OCI-LY1 (cell line): ENCODE results near the gene ERG.

ENCODE experiments used
- H2AFZ ChIP-seq: fragments of 200-600 bp; sonication (generic), shearing (Covaris generic); 2 replicates; pipeline ENCODE4 v1.6.0; 2014; ENCODE audit warnings: antibody characterized with exemption, mild to moderate bottlenecking, low read length
- H3F3A ChIP-seq: fragments of 200-600 bp; sonication (generic), shearing (Covaris generic); 2 replicates; pipeline ENCODE4 v1.6.0; 2014; ENCODE audit warnings: mild to moderate bottlenecking, antibody characterized with exemption, low read length, moderate library complexity; ENCODE audit not compliant: insufficient read depth
- H3K27ac ChIP-seq: fragments of 200-600 bp; sonication (generic); 2 replicates; pipeline ENCODE4 v1.5.1; 2014; ENCODE audit warnings: low read length, mixed run types, mild to moderate bottlenecking, low read depth; ENCODE audit not compliant: poor library complexity, severe bottlenecking
- H3K27me3 ChIP-seq: fragments of 200-600 bp; sonication (generic); 2 replicates; pipeline ENCODE4 v1.6.0; 2014; ENCODE audit warnings: antibody characterized with exemption, mild to moderate bottlenecking, low read length, moderate library complexity; ENCODE audit not compliant: insufficient read depth
- H3K36me3 ChIP-seq: fragments of 200-600 bp; sonication (generic); 2 replicates; pipeline ENCODE4 v1.6.1; 2014; ENCODE audit warnings: mild to moderate bottlenecking, antibody characterized with exemption, low read length, moderate library complexity, mixed read lengths; ENCODE audit not compliant: insufficient read depth
- H3K4me1 ChIP-seq: fragments of 200-600 bp; sonication (generic); 2 replicates; pipeline ENCODE4 v1.5.1; 2014; ENCODE audit warnings: mild to moderate bottlenecking, low read length, moderate library complexity; ENCODE audit not compliant: insufficient read depth, severe bottlenecking
- H3K4me2 ChIP-seq: fragments of 200-600 bp; sonication (generic), shearing (Covaris generic); 2 replicates; pipeline ENCODE4 v1.6.1; 2014; ENCODE audit warnings: low read length
- H3K4me3 ChIP-seq: fragments of 200-600 bp; sonication (generic); 2 replicates; pipeline ENCODE4 v1.5.1; 2014; ENCODE audit warnings: low read length, low read depth, mild to moderate bottlenecking, mixed read lengths; ENCODE audit not compliant: poor library complexity, severe bottlenecking
- H3K79me2 ChIP-seq: fragments of 200-600 bp; shearing (Covaris generic); 2 replicates; pipeline ENCODE4 v1.6.1; 2016; ENCODE audit warnings: mixed run types, low read length, mixed read lengths; ENCODE audit not compliant: insufficient read depth
- H3K9ac ChIP-seq: fragments of 200-600 bp; sonication (generic), shearing (Covaris generic); 2 replicates; pipeline ENCODE4 v1.6.1; 2014; ENCODE audit warnings: mild to moderate bottlenecking, low read length, mixed read lengths
- H3K9me2 ChIP-seq: fragments of 200-600 bp; sonication (generic), shearing (Covaris generic); 2 replicates; pipeline ENCODE4 v1.6.1; 2014; ENCODE audit warnings: low read depth, mild to moderate bottlenecking, low read length, mixed read lengths
- H3K9me3 ChIP-seq: fragments of 200-600 bp; shearing (Covaris generic); 2 replicates; pipeline ENCODE4 v1.6.1; 2014; ENCODE audit warnings: low read length, mixed read lengths
- H4K20me1 ChIP-seq: fragments of 200-600 bp; sonication (generic), shearing (Covaris generic); 2 replicates; pipeline ENCODE4 v1.6.0; 2016; ENCODE audit warnings: mild to moderate bottlenecking, low read length; ENCODE audit not compliant: insufficient read depth
- CTCF ChIP-seq: fragments of 200-600 bp; sonication (generic), shearing (Covaris generic); IDR thresholded peaks from 2 replicates; pipeline ENCODE4 v1.5.1; 2017; ENCODE audit warnings: mild to moderate bottlenecking, antibody characterized with exemption, low read length, moderate library complexity, mixed read lengths
- EZH2 ChIP-seq: fragments of 200-600 bp; sonication (generic), shearing (Covaris generic); IDR thresholded peaks from 2 replicates; pipeline ENCODE4 v1.8.0; 2017; ENCODE audit warnings: borderline replicate concordance, mixed run types, mild to moderate bottlenecking, antibody characterized with exemption, low read length, moderate library complexity, mixed read lengths

Gene ERG

GRCh38 chr21:38413958-38414548 is 84.2 kb downstream of the ERG start:
- no peaks in the 10 kb centered on the region for H3K27me3 ChIP-seq

GRCh38 chr21:38410466-38410865 is 87.8 kb downstream of the ERG start:
- Histone ChIP-seq H3F3A (no peaks in the 10 kb centered on the region; the same call in 1 of the 2 replicates), H3K4me1 (no peaks in the 10 kb centered on the region), H3K27ac (no peak overlapping the region), H3K27me3 (no peaks in the 10 kb centered on the region), H3K79me2 (no peaks in the 10 kb centered on the region), H2AFZ (no peak overlapping the region), H3K9me3 (no peaks in the 10 kb centered on the region), H3K9ac (no peak overlapping the region), H3K4me2 (no peak overlapping the region), H4K20me1 (no peaks in the 10 kb centered on the region), H3K4me3 (no peak overlapping the region), H3K9me2 (no peaks in the 10 kb centered on the region), H3K36me3 (no peaks in the 10 kb centered on the region)
- no peak for TF ChIP-seq EZH2

More at GRCh38 chr21:38413958-38414548, 84.2 kb downstream of the ERG start:
- no peaks in the 10 kb centered on the region for H3K9me2 ChIP-seq
- no peak overlapping the region for H3K4me3 ChIP-seq
- H3K4me2 ChIP-seq = no peak overlapping the region
- no peaks in the 10 kb centered on the region for H4K20me1 ChIP-seq
- no peak overlapping the region for H2AFZ ChIP-seq
- H3K9ac ChIP-seq = no peak overlapping the region
- H3K79me2 ChIP-seq = no peaks in the 10 kb centered on the region
- H3F3A ChIP-seq = no peaks in the 10 kb centered on the region; the same call in 1 of the 2 replicates
- no peaks in the 10 kb centered on the region for H3K9me3 ChIP-seq
- no peaks in the 10 kb centered on the region for H3K4me1 ChIP-seq
- no peaks in the 10 kb centered on the region for H3K36me3 ChIP-seq
- TF ChIP-seq EZH2 (no peak), CTCF (no peak)
- H3K27ac ChIP-seq = no peak overlapping the region

- Histone ChIP-seq H3F3A (no peaks in the 10 kb centered on the region; the same call in 1 of the 2 replicates), H3K36me3 (no peaks in the 10 kb centered on the region), H3K4me2 (no peak overlapping the region), H3K79me2 (no peaks in the 10 kb centered on the region), H3K27ac (no peak overlapping the region), H3K9ac (no peak overlapping the region), H3K27me3 (no peaks in the 10 kb centered on the region), H3K9me3 (no peaks in the 10 kb centered on the region), H3K9me2 (no peaks in the 10 kb centered on the region), H3K4me1 (no peaks in the 10 kb centered on the region), H2AFZ (no peak overlapping the region), H4K20me1 (no peaks in the 10 kb centered on the region), H3K4me3 (no peak overlapping the region)
- TF ChIP-seq CTCF (no peak), EZH2 (no peak)
These were observed 88.4 kb downstream of the ERG start for GRCh38 chr21:38409907-38410306.

GRCh38 chr21:38404177-38404576 is 94.1 kb downstream of the ERG start:
- Histone ChIP-seq H3F3A (no peaks in the 10 kb centered on the region), H3K9me2 (no peaks in the 10 kb centered on the region), H4K20me1 (no peaks in the 10 kb centered on the region), H3K4me1 (no peaks in the 10 kb centered on the region), H3K9me3 (no peaks in the 10 kb centered on the region), H2AFZ (no peak overlapping the region), H3K4me2 (no peak overlapping the region), H3K9ac (no peak overlapping the region), H3K79me2 (no peaks in the 10 kb centered on the region), H3K27ac (no peak overlapping the region), H3K27me3 (no peaks in the 10 kb centered on the region), H3K36me3 (no peaks in the 10 kb centered on the region), H3K4me3 (no peak overlapping the region)
- TF ChIP-seq EZH2 = no peak
- TF ChIP-seq CTCF = no peak
